Astrocyte (in vitro differentiated cells and primary cell): ENCODE data around the gene CORO6. TPM values are rescaled to one million over a fixed set of nuclear protein-coding genes. Genes with fewer than 3 reads are reported as not detected.

Experiments
- DNase-seq: peaks from one replicate; pipeline ENCODE4 v3.0.0-alpha.2; 2010; ENCODE audit warnings: low read depth
- FAIRE-seq: peaks from 2 replicates; lab custom pipeline; 2011; peaks lifted over from hg19 to GRCh38; lab: Jason Lieb, UNC
- H2AFZ ChIP-seq: 2 replicates; pipeline ENCODE4 v1.6.0; 2012; ENCODE audit warnings: low read depth, low read length, inconsistent platforms
- H3K27ac ChIP-seq: 2 replicates; pipeline ENCODE4 v1.5.1; 2011; ENCODE audit warnings: low read depth, low read length, inconsistent platforms
- H3K27me3 ChIP-seq: 2 replicates; pipeline ENCODE4 v1.6.0; 2011; ENCODE audit warnings: low read length, inconsistent platforms; ENCODE audit not compliant: insufficient read depth
- H3K36me3 ChIP-seq: 2 replicates; pipeline ENCODE4 v1.5.1; 2011; ENCODE audit warnings: low read length, inconsistent platforms; ENCODE audit not compliant: insufficient read depth
- H3K4me1 ChIP-seq: 2 replicates; pipeline ENCODE4 v1.5.1; 2011; ENCODE audit warnings: low read length, inconsistent platforms; ENCODE audit not compliant: insufficient read depth
- H3K4me2 ChIP-seq: 2 replicates; pipeline ENCODE4 v1.6.0; 2012; ENCODE audit warnings: low read length, inconsistent platforms
- H3K4me3 ChIP-seq: 2 replicates; pipeline ENCODE4 v1.5.1; 2011; ENCODE audit warnings: low read depth, mild to moderate bottlenecking, low read length, inconsistent platforms; ENCODE audit not compliant: insufficient read depth
- H3K79me2 ChIP-seq: 2 replicates; pipeline ENCODE4 v1.6.0; 2012; ENCODE audit warnings: mild to moderate bottlenecking, low read length, inconsistent platforms; ENCODE audit not compliant: insufficient read depth
- H3K9ac ChIP-seq: 2 replicates; pipeline ENCODE4 v1.6.0; 2012; ENCODE audit warnings: mild to moderate bottlenecking, low read length, inconsistent platforms
- H3K9me3 ChIP-seq: 2 replicates; pipeline ENCODE4 v1.5.1; 2012; ENCODE audit warnings: low read depth, mild to moderate bottlenecking, low read length, inconsistent platforms; ENCODE audit not compliant: insufficient read depth
- H4K20me1 ChIP-seq: 2 replicates; pipeline ENCODE4 v1.6.0; 2012; ENCODE audit warnings: low read length, inconsistent platforms; ENCODE audit not compliant: insufficient read depth
- H3K27ac Mint-ChIP-seq: one replicate; pipeline ENCODE4 v1.8.0; 2021; ENCODE audit warnings: mild to moderate bottlenecking, mixed read lengths; ENCODE audit not compliant: unreplicated experiment
- H3K27me3 Mint-ChIP-seq: one replicate; pipeline ENCODE4 v1.8.0; 2021; ENCODE audit warnings: low read depth, mixed read lengths; ENCODE audit not compliant: unreplicated experiment
- H3K36me3 Mint-ChIP-seq: one replicate; pipeline ENCODE4 v1.8.0; 2021; ENCODE audit warnings: low read depth, mixed read lengths; ENCODE audit not compliant: unreplicated experiment
- H3K4me1 Mint-ChIP-seq: one replicate; pipeline ENCODE4 v1.8.0; 2021; ENCODE audit warnings: low read depth, mixed read lengths; ENCODE audit not compliant: unreplicated experiment
- H3K4me3 Mint-ChIP-seq: one replicate; pipeline ENCODE4 v1.8.0; 2021; ENCODE audit warnings: mild to moderate bottlenecking, moderate library complexity, mixed read lengths; ENCODE audit not compliant: unreplicated experiment
- H3K9me3 Mint-ChIP-seq: one replicate; pipeline ENCODE4 v1.8.0; 2021; ENCODE audit warnings: mild to moderate bottlenecking, mixed read lengths; ENCODE audit not compliant: unreplicated experiment
- EZH2 ChIP-seq: IDR thresholded peaks from 2 replicates; pipeline ENCODE4 v1.6.1; 2012; ENCODE audit warnings: mild to moderate bottlenecking, low read length, inconsistent platforms; ENCODE audit not compliant: insufficient read depth
- total RNA-seq: library from RNA; stranded (reverse); gene quantifications from 2 replicates; pipeline ENCODE4 v1.2.1, GENCODE V29; 2021
- TF ChIP-seq, protein P1 (sequence below): IDR thresholded peaks from 2 replicates; pipeline ENCODE4 v1.5.1; 2011; ENCODE audit warnings: low read depth, mild to moderate bottlenecking, inconsistent platforms, low read length, moderate library complexity; ENCODE audit not compliant: insufficient read depth

Gene CORO6
- total RNA-seq, 1 donor from 2014 or later = 8.9 TPM

GRCh38 chr17:29582254-29582765 lies 40.4 kb downstream of the CORO6 start:
- DNase-seq (no peak), FAIRE-seq (no peak)
- peaks cover 74% of the 10 kb centered on the region for H4K20me1 ChIP-seq
- no peaks in the 10 kb centered on the region for H3K27me3 ChIP-seq
- peaks cover 17% of the 10 kb centered on the region for H3K4me1 Mint-ChIP-seq
- peaks cover 31% of the 10 kb centered on the region for H3K4me1 ChIP-seq
- peaks cover 2% of the 10 kb centered on the region for H3K36me3 ChIP-seq
- no peak for TF ChIP-seq EZH2
- TF ChIP-seq, protein P1, sequence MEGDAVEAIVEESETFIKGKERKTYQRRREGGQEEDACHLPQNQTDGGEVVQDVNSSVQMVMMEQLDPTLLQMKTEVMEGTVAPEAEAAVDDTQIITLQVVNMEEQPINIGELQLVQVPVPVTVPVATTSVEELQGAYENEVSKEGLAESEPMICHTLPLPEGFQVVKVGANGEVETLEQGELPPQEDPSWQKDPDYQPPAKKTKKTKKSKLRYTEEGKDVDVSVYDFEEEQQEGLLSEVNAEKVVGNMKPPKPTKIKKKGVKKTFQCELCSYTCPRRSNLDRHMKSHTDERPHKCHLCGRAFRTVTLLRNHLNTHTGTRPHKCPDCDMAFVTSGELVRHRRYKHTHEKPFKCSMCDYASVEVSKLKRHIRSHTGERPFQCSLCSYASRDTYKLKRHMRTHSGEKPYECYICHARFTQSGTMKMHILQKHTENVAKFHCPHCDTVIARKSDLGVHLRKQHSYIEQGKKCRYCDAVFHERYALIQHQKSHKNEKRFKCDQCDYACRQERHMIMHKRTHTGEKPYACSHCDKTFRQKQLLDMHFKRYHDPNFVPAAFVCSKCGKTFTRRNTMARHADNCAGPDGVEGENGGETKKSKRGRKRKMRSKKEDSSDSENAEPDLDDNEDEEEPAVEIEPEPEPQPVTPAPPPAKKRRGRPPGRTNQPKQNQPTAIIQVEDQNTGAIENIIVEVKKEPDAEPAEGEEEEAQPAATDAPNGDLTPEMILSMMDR = no peak
- H3K4me3 ChIP-seq = no peak overlapping the region
- H3K27me3 Mint-ChIP-seq = no peaks in the 10 kb centered on the region
- no peak overlapping the region for H3K4me3 Mint-ChIP-seq
- no peaks in the 10 kb centered on the region for H3K9me3 Mint-ChIP-seq
- H3K27ac ChIP-seq = no peak overlapping the region
- no peak overlapping the region for H3K4me2 ChIP-seq
- no peak overlapping the region for H3K9ac ChIP-seq
- no peaks in the 10 kb centered on the region for H3K9me3 ChIP-seq
- H3K36me3 Mint-ChIP-seq = peaks cover 11% of the 10 kb centered on the region
- H3K27ac Mint-ChIP-seq = peak overlapping the region; percentile 41
- no peak overlapping the region for H2AFZ ChIP-seq
- peaks cover 55% of the 10 kb centered on the region for H3K79me2 ChIP-seq

DNA sequence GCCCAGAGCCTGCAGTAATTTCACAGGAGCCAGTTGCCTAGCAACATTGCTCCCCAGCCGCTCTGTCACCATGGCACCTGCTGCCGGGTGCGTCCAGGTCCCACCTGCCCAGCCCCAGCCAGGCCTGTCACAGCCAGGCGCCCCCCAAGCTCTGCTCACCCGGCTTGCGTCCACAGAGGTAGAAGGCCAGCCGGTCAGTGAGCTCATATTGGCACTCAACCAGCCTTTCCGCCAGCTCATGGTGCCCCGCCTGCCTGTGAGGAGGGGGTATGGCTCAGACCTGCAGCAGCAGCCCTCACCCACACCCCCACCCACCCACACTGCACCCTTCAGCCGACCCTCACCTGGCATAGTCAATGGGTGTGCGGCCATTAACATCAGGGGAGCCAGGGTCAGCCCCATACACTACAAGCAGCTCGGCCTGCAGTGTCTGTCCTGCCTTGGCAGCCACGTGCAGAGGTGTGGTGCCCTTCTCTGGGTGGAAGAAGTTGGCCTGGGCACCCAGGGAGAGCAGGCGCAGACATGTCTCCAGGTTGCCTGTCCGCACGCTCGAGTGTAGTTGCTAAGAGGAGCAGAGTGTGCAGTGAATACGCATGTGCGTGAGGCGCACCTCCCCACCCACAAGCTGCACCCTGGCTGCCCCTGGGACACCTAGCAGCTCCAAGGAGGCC lies 41.0 kb downstream of the CORO6 start:
- Histone ChIP-seq H2AFZ (no peak overlapping the region), H3K4me1 (peaks cover 28% of the 10 kb centered on the region), H3K9me3 (no peaks in the 10 kb centered on the region), H3K79me2 (peaks cover 49% of the 10 kb centered on the region), H3K4me2 (no peak overlapping the region), H3K9ac (no peak overlapping the region), H4K20me1 (peaks cover 68% of the 10 kb centered on the region), H3K4me3 (no peak overlapping the region), H3K27ac (no peak overlapping the region), H3K27me3 (no peaks in the 10 kb centered on the region), H3K36me3 (peaks cover 2% of the 10 kb centered on the region)
- no peaks in the 10 kb centered on the region for H3K9me3 Mint-ChIP-seq
- FAIRE-seq = no peak
- H3K36me3 Mint-ChIP-seq = peaks cover 11% of the 10 kb centered on the region
- H3K27me3 Mint-ChIP-seq = no peaks in the 10 kb centered on the region
- H3K4me3 Mint-ChIP-seq = no peak overlapping the region
- peaks cover 16% of the 10 kb centered on the region for H3K4me1 Mint-ChIP-seq
- TF ChIP-seq EZH2 = no peak
- TF ChIP-seq, protein P1 = no peak
- H3K27ac Mint-ChIP-seq = no peak overlapping the region
- no peak for DNase-seq
